NT2/D1 (cell line): ENCODE data around the gene INSR.

ENCODE experiments used
- SUZ12 ChIP-seq: IDR thresholded peaks from 2 replicates; pipeline ENCODE4 v1.6.1; 2011; ENCODE audit not compliant: insufficient read length, insufficient read depth; ENCODE audit errors: extremely low read depth
- YY1 ChIP-seq: IDR thresholded peaks from 2 replicates; pipeline ENCODE4 v1.6.1; 2011; ENCODE audit not compliant: insufficient read length, insufficient read depth
- ZNF274 ChIP-seq: IDR thresholded peaks from 2 replicates; pipeline ENCODE4 v1.6.1; 2011; ENCODE audit warnings: mild to moderate bottlenecking, low read depth, low read length

DNA sequence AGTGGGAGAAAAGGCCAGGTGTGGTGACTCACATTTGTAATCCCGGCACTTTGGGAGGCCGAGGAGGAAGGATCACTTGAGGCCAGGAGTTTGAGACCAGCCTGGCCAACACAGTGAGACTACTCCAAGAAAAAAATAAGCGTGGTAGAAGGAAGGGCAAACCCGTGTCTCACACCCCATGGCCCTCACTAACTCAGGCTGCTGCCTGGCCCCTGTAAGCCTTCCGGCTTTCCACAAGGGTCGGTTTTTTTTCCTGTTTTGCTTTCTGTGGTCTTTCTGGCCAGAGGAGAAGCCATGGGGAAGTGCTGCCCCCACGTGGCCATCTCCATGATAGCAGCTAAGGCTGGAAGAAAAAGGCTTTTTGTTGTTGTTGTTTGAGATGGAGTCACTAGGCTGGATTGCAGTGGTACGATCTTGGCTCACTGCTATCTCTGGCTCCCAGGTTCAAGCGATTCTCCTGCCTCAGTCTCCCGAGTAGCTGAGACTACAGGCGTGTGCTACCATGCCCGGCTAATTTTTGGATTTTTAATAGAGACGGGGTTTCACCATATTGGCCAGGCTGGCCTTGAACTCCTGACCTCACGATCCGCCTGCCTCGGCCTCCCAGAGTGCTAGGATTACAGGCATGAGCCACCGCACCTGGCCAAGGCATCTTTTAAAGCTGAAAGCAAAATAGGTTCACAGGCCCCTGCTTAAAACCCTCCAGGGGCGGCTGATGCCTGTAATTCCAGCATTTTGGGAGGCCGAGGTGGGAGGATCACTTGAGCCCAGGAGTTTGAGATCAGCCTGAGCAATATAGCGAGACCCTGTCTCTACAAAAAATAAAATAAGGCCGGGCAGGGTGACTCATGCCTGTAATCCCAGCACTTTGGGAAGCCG is 47.0 kb upstream of the INSR start:
- no peak for TF ChIP-seq ZNF274
- TF ChIP-seq YY1 = no peak
- TF ChIP-seq SUZ12 = no peak
